PC-3 (cell line): ENCODE measurements around the gene ZFHX3. TPM values are rescaled to one million over a fixed set of nuclear protein-coding genes. Genes with fewer than 3 reads are reported as not detected.

Experiments used
- ATAC-seq: fragments of 200-7000 bp; cut with Tn5 transposase; 2 replicates; pipeline ENCODE4 v1.9.1; 2020; ENCODE audit warnings: mild to moderate bottlenecking, moderate library complexity
- BruUV-seq: library from RNA; stranded (reverse); fragments of 400-500 nt; replicated peaks from 2 replicates; lab custom pipeline; 2021; lab: Mats Ljungman, UMichigan
- CTCF ChIA-PET: fragments of 300-600 bp; sonication (Branson Sonifier 250); formaldehyde crosslinking; loops from one replicate; lab custom pipeline; 2022; ENCODE audit warnings: antibody characterized with exemption; lab: Charles Lee
- POLR2A ChIA-PET: fragments of 300-600 bp; sonication (Branson Sonifier 250); formaldehyde crosslinking; loops from one replicate; lab custom pipeline; 2022; ENCODE audit warnings: antibody characterized with exemption; ENCODE audit not compliant: unreplicated experiment; lab: Charles Lee
- DNase-seq: peaks from one replicate; pipeline ENCODE4 v3.0.0-alpha.2; 2015
- H2AFZ ChIP-seq: fragments of 300-600 bp; sonication (generic); 2 replicates; pipeline ENCODE4 v1.6.0; 2016; ENCODE audit warnings: antibody characterized with exemption, low read length
- H3F3A ChIP-seq: fragments of 300-600 bp; sonication (generic); one replicate; pipeline ENCODE4 v1.6.0; 2017; ENCODE audit warnings: antibody characterized with exemption, low read length, control low read depth, mild to moderate bottlenecking; ENCODE audit not compliant: unreplicated experiment
- H3K27ac ChIP-seq: fragments of 300-600 bp; sonication (generic); 2 replicates; pipeline ENCODE4 v1.5.1; 2016; ENCODE audit warnings: mild to moderate bottlenecking, low read length
- H3K27me3 ChIP-seq: fragments of 300-600 bp; sonication (generic); 2 replicates; pipeline ENCODE4 v1.6.1; 2016; ENCODE audit warnings: low read length, mixed read lengths
- H3K36me3 ChIP-seq: fragments of 300-600 bp; sonication (generic); 2 replicates; pipeline ENCODE4 v1.6.1; 2016; ENCODE audit warnings: low read depth, mixed run types, low read length, mixed read lengths
- H3K4me1 ChIP-seq: fragments of 300-600 bp; sonication (generic); 2 replicates; pipeline ENCODE4 v1.5.1; 2016; ENCODE audit warnings: low read length; ENCODE audit not compliant: insufficient read depth
- H3K4me2 ChIP-seq: fragments of 300-600 bp; sonication (generic); 2 replicates; pipeline ENCODE4 v1.6.0; 2016; ENCODE audit warnings: low read length
- H3K4me3 ChIP-seq: fragments of 300-600 bp; sonication (generic); 2 replicates; pipeline ENCODE4 v1.5.1; 2016; ENCODE audit warnings: mild to moderate bottlenecking, low read length, mixed read lengths
- H3K79me2 ChIP-seq: fragments of 300-600 bp; sonication (generic); 2 replicates; pipeline ENCODE4 v1.6.1; 2017; ENCODE audit warnings: low read length, mixed read lengths
- H3K9ac ChIP-seq: fragments of 300-600 bp; sonication (generic); 2 replicates; pipeline ENCODE4 v1.6.0; 2016; ENCODE audit warnings: mild to moderate bottlenecking, low read length
- H3K9me2 ChIP-seq: fragments of 300-600 bp; sonication (generic); replicated peaks from 2 replicates; pipeline ENCODE4 v1.6.1; 2016; ENCODE audit warnings: mixed run types, low read length, mixed read lengths
- H3K9me3 ChIP-seq: fragments of 300-600 bp; sonication (generic); 2 replicates; pipeline ENCODE4 v1.6.1; 2016; ENCODE audit warnings: low read length, mixed read lengths
- H4K20me1 ChIP-seq: fragments of 300-600 bp; sonication (generic); 2 replicates; pipeline ENCODE4 v1.6.1; 2016; ENCODE audit warnings: low read length, mixed read lengths
- CTCF ChIP-seq: fragments of 300-600 bp; sonication (generic); conservative IDR thresholded peaks from 2 replicates; pipeline ENCODE4 v1.5.1; 2017; ENCODE audit warnings: antibody characterized with exemption, low read depth, mild to moderate bottlenecking, low read length
- EZH2 ChIP-seq: fragments of 300-600 bp; sonication (generic); IDR thresholded peaks from one replicate; pipeline ENCODE4 v1.6.1; 2017; ENCODE audit warnings: antibody characterized with exemption, mild to moderate bottlenecking, low read length; ENCODE audit not compliant: unreplicated experiment
- EZH2phosphoT487 ChIP-seq: fragments of 300-600 bp; sonication (generic); IDR thresholded peaks from 2 replicates; pipeline ENCODE4 v1.6.1; 2018; ENCODE audit warnings: mild to moderate bottlenecking, antibody characterized with exemption, low read length, borderline replicate concordance
- intact Hi-C: fragments of 100-400 bp; cut with micrococcal nuclease; formaldehyde crosslinking; loops from 2 replicates; pipeline ENCODE4 v1.9.0; 2023
- total RNA-seq: library from RNA; depleted of rRNA; stranded (reverse); fragments of >200 nt; gene quantifications from 2 replicates; pipeline ENCODE4 v1.2.3, GENCODE V29; 2014

ZFHX3 gene
- total RNA-seq, 1 experiment from 2014 or later, result 3.5 TPM

- Histone ChIP-seq H3F3A (no peaks in the 10 kb centered on the region), H3K36me3 (no peaks in the 10 kb centered on the region), H2AFZ (no peak overlapping the region), H3K4me2 (no peak overlapping the region), H3K9me2 (no peaks in the 10 kb centered on the region), H4K20me1 (no peaks in the 10 kb centered on the region), H3K4me1 (peaks cover 28% of the 10 kb centered on the region), H3K4me3 (no peak overlapping the region), H3K79me2 (no peaks in the 10 kb centered on the region), H3K9me3 (no peaks in the 10 kb centered on the region), H3K9ac (no peak overlapping the region), H3K27me3 (no peaks in the 10 kb centered on the region), H3K27ac (no peak overlapping the region)
- no peak for TF ChIP-seq EZH2phosphoT487
- no peak for TF ChIP-seq EZH2
- no peak for TF ChIP-seq CTCF
- POLR2A ChIA-PET, result no interaction called here
- CTCF ChIA-PET, result no interaction called here
- no TSS peak for BruUV-seq
- intact Hi-C loops, result loop anchor here (5.0 kb wide), 1 partner anchor 47 kb away; no protein-coding TSS in a partner anchor
- DNase-seq, result no peak
- ATAC-seq, result no peak
Measured at GRCh38 chr16:72879846-72880245, 168.1 kb downstream of the ZFHX3 start.

DNA sequence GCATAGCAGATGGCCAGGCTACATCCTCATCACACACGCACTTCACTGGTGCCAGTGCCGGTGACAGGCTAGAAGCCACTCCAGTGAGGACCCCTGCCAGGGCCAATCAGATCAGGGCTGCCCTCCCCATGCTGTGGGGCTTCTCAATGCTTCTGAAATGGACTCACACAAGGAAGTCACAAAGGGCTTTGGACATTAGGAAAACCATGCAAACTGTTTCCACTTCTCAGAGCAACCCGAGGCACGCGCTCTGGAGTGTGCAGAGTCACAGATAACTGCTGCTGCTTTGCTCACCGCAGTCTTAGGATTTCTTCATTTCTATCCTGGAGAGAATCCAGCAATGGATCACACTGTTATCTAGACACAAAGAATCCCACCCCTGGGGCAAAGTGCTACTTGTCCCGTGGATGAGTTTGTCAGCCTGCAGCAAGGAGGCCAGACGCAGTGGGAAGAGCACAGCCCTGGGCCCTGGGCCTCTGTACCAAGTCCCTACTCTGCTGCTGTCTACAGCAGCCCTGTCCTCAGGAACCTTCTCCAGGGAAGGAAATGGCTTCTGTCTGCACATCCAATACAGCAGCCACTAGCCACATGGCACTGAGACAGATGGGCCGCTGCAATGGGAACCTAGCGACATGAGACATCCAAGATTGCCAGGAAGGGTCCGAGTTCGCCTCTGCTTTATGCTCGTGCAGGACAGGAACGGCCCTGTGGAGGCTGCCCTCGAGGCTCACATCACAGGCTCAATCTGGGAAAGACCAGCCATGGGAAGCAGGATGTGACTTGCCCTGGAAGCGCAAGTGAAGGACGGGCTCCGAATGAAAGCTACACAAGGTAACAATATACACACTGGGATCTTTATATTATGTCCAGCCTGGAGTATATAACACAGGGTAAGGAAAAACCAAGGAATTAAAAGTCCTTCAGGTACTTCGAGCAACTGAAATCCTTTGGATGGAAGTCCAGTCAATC lies 169.3 kb downstream of the ZFHX3 start:
- Histone ChIP-seq H3K9me2 (no peaks in the 10 kb centered on the region), H3K27ac (no peak overlapping the region), H3K36me3 (no peaks in the 10 kb centered on the region), H3K27me3 (no peaks in the 10 kb centered on the region), H3K4me3 (no peak overlapping the region), H3K79me2 (no peaks in the 10 kb centered on the region), H4K20me1 (no peaks in the 10 kb centered on the region), H3K4me1 (peaks cover 28% of the 10 kb centered on the region), H3K4me2 (peak overlapping the region; percentile 71; the same call in 1 of the 2 replicates), H3K9ac (no peak overlapping the region), H3F3A (no peaks in the 10 kb centered on the region), H3K9me3 (no peaks in the 10 kb centered on the region), H2AFZ (no peak overlapping the region)
- intact Hi-C loops, result loop anchor here (5.0 kb wide), 1 partner anchor 49 kb away; no protein-coding TSS in a partner anchor
- ATAC-seq (no peak), DNase-seq (no peak)
- CTCF ChIA-PET, result no interaction called here
- no peak for TF ChIP-seq CTCF
- no peak for TF ChIP-seq EZH2
- no peak for TF ChIP-seq EZH2phosphoT487
- no TSS peak for BruUV-seq
- POLR2A ChIA-PET, result no interaction called here
